Effector memory CD4-positive, alpha-beta T cell (primary cell): ENCODE results near the gene SCN1B.

Source experiments
- DNase-seq, 3 donors: peaks; one replicate each; pipeline ENCODE4 v3.0.0-alpha.2; 2020
- H3K27ac ChIP-seq: 2 replicates; pipeline ENCODE4 v1.7.0; 2013; ENCODE audit warnings: mild to moderate bottlenecking, low read length, moderate library complexity; ENCODE audit not compliant: insufficient read depth, poor library complexity, severe bottlenecking
- H3K27me3 ChIP-seq: replicated peaks from 2 replicates; pipeline ENCODE4 v1.7.0; 2013; ENCODE audit warnings: mild to moderate bottlenecking, low read length; ENCODE audit not compliant: insufficient read depth, control insufficient read depth, poor library complexity, severe bottlenecking
- H3K36me3 ChIP-seq: 2 replicates; pipeline ENCODE4 v1.7.0; 2013; ENCODE audit warnings: mild to moderate bottlenecking, low read length, moderate library complexity; ENCODE audit not compliant: control insufficient read depth, insufficient read depth
- H3K4me1 ChIP-seq: 2 replicates; pipeline ENCODE4 v1.7.0; 2013; ENCODE audit warnings: low read length, mild to moderate bottlenecking; ENCODE audit not compliant: control insufficient read depth, insufficient read depth, poor library complexity, severe bottlenecking
- H3K4me3 ChIP-seq: 2 replicates; pipeline ENCODE4 v1.7.0; 2013; ENCODE audit warnings: low read length, low read depth, mild to moderate bottlenecking; ENCODE audit not compliant: insufficient read depth, poor library complexity, severe bottlenecking
- H3K9me3 ChIP-seq: 2 replicates; pipeline ENCODE4 v1.7.0; 2013; ENCODE audit warnings: mild to moderate bottlenecking, low read length, moderate library complexity; ENCODE audit not compliant: control insufficient read depth

Gene SCN1B

GRCh38 chr19:35037716-35038622 lies 7.7 kb downstream of the SCN1B start:
- peaks cover 20% of the 10 kb centered on the region for H3K4me1 ChIP-seq

GRCh38 chr19:35038623-35039512 lies 8.6 kb downstream of the SCN1B start:
- no peak for DNase-seq
- H3K36me3 ChIP-seq, result no peaks in the 10 kb centered on the region
- H3K9me3 ChIP-seq, result no peaks in the 10 kb centered on the region
- no peak overlapping the region for H3K27ac ChIP-seq
- peaks cover 20% of the 10 kb centered on the region for H3K4me1 ChIP-seq
- H3K27me3 ChIP-seq, result no peaks in the 10 kb centered on the region
- no peak overlapping the region for H3K4me3 ChIP-seq

More at GRCh38 chr19:35037716-35038622, 7.7 kb downstream of the SCN1B start:
- no peaks in the 10 kb centered on the region for H3K9me3 ChIP-seq
- no peaks in the 10 kb centered on the region for H3K36me3 ChIP-seq
- H3K4me3 ChIP-seq, result no peak overlapping the region
- no peaks in the 10 kb centered on the region for H3K27me3 ChIP-seq
- DNase-seq, result no peak
- no peak overlapping the region for H3K27ac ChIP-seq

- no peak for DNase-seq
- H3K36me3 ChIP-seq, result no peaks in the 10 kb centered on the region
- H3K4me3 ChIP-seq, result peak overlapping the region; percentile 53
- no peaks in the 10 kb centered on the region for H3K27me3 ChIP-seq
- peaks cover 20% of the 10 kb centered on the region for H3K4me1 ChIP-seq
- no peaks in the 10 kb centered on the region for H3K9me3 ChIP-seq
- no peak overlapping the region for H3K27ac ChIP-seq
Measured at GRCh38 chr19:35039881-35040825, 9.9 kb downstream of the SCN1B start.

GRCh38 chr19:35040826-35041547 lies 10.7 kb downstream of the SCN1B start:
- Histone ChIP-seq H3K27ac (no peak overlapping the region), H3K36me3 (no peaks in the 10 kb centered on the region), H3K4me1 (peaks cover 20% of the 10 kb centered on the region), H3K4me3 (peak overlapping the region; percentile 53), H3K9me3 (no peaks in the 10 kb centered on the region), H3K27me3 (no peaks in the 10 kb centered on the region)
- DNase-seq, result no peak

GRCh38 chr19:35041548-35042055 lies 11.3 kb downstream of the SCN1B start, which contains the start of gene HPN:
Gene HPN (plus strand): TSS chr19:35041721. CDS start chr19:35042507, 786 bp downstream.
- Histone ChIP-seq H3K4me1 (peaks cover 20% of the 10 kb centered on the region), H3K36me3 (no peaks in the 10 kb centered on the region), H3K9me3 (no peaks in the 10 kb centered on the region), H3K4me3 (peak within 1 kb of the TSS; percentile 53), H3K27ac (no peak within 1 kb of the TSS), H3K27me3 (no peaks in the 10 kb centered on the region)
- no peak for DNase-seq

GRCh38 chr19:35042056-35042730 lies 11.9 kb downstream of the SCN1B start:
- Histone ChIP-seq H3K9me3 (no peaks in the 10 kb centered on the region), H3K27ac (no peak overlapping the region), H3K4me3 (no peak overlapping the region), H3K4me1 (peaks cover 20% of the 10 kb centered on the region), H3K36me3 (no peaks in the 10 kb centered on the region), H3K27me3 (no peaks in the 10 kb centered on the region)
- DNase-seq, result no peak

GRCh38 chr19:35042954-35043604 lies 12.8 kb downstream of the SCN1B start:
- no peak for DNase-seq
- Histone ChIP-seq H3K9me3 (no peaks in the 10 kb centered on the region), H3K27ac (no peak overlapping the region), H3K4me1 (peaks cover 20% of the 10 kb centered on the region), H3K36me3 (no peaks in the 10 kb centered on the region), H3K4me3 (no peak overlapping the region), H3K27me3 (no peaks in the 10 kb centered on the region)

GRCh38 chr19:35043906-35044305 lies 13.6 kb downstream of the SCN1B start:
- no peak for DNase-seq
- no peak overlapping the region for H3K27ac ChIP-seq
- no peaks in the 10 kb centered on the region for H3K9me3 ChIP-seq
- H3K27me3 ChIP-seq, result no peaks in the 10 kb centered on the region
- no peak overlapping the region for H3K4me3 ChIP-seq
- no peaks in the 10 kb centered on the region for H3K36me3 ChIP-seq
- H3K4me1 ChIP-seq, result peaks cover 20% of the 10 kb centered on the region
